GM12878 (cell line): ENCODE data around the gene RGS19. TPM values are rescaled to one million over a fixed set of nuclear protein-coding genes. Genes with fewer than 3 reads are reported as not detected.

ENCODE experiments used
- ATAC-seq: fragments of 200-7000 bp; cut with Tn5 transposase; 3 replicates; pipeline ENCODE4 v1.9.1; 2020; ENCODE audit warnings: mild to moderate bottlenecking, moderate library complexity
- BruUV-seq: library from RNA; stranded (reverse); fragments of 400-500 nt; replicated peaks from 2 replicates; lab custom pipeline; 2021; lab: Mats Ljungman, UMichigan
- CTCF ChIA-PET: fragments of 300-600 bp; sonication (Branson Sonifier 250); formaldehyde crosslinking; extraction: SDS; loops from one replicate; lab custom pipeline; 2021; ENCODE audit warnings: inconsistent platforms; lab: Yijun Ruan, JAX
- POLR2A ChIA-PET: fragments of 350-600 bp; formaldehyde crosslinking; extraction: SDS; loops from one replicate; lab custom pipeline; 2021; ENCODE audit warnings: inconsistent platforms; lab: Charles Lee
- RAD21 ChIA-PET: fragments of 300-600 bp; sonication (Branson Sonifier 250); formaldehyde crosslinking; loops from one replicate; lab custom pipeline; 2023; ENCODE audit warnings: antibody characterized with exemption; ENCODE audit not compliant: unreplicated experiment; lab: Charles Lee
- SMC1A ChIA-PET: fragments of 300-600 bp; sonication (Branson Sonifier 250); formaldehyde crosslinking; loops from one replicate; lab custom pipeline; 2023; ENCODE audit not compliant: unreplicated experiment, uncharacterized antibody; lab: Charles Lee
- DNase-seq: peaks from one replicate; pipeline ENCODE4 v3.0.0-alpha.2; 2011; ENCODE audit warnings: low read depth, low spot score
- FAIRE-seq: peaks from 3 replicates; lab custom pipeline; 2011; peaks lifted over from hg19 to GRCh38; lab: Jason Lieb, UNC
- H2AFZ ChIP-seq: 2 replicates; pipeline ENCODE4 v1.6.0; 2011; ENCODE audit warnings: low read depth, low read length, control low read depth; ENCODE audit not compliant: control insufficient read depth
- H3K27ac ChIP-seq: 2 replicates; pipeline ENCODE4 v1.5.1; 2011; ENCODE audit warnings: control low read depth; ENCODE audit not compliant: control insufficient read depth, insufficient read depth
- H3K27me3 ChIP-seq, 2 experiments: replicated peaks in 1 of 2; 2 replicates each; pipeline versions ENCODE4 v1.6.0 to v1.6.1; 2011; ENCODE audit warnings: low read length in 1 of 2; ENCODE audit not compliant: control insufficient read depth in 2 of 2, insufficient read depth in 2 of 2
- H3K36me3 ChIP-seq, 2 experiments: 2 replicates each; pipeline ENCODE4 v1.5.1; 2011; ENCODE audit warnings: low read length in 1 of 2; ENCODE audit not compliant: control insufficient read depth in 2 of 2, insufficient read depth in 2 of 2
- H3K4me1 ChIP-seq: 2 replicates; pipeline ENCODE4 v1.6.1; 2011; ENCODE audit warnings: mild to moderate bottlenecking, low read length, moderate library complexity, mixed read lengths; ENCODE audit not compliant: control insufficient read depth, insufficient read depth
- H3K4me2 ChIP-seq: 2 replicates; pipeline ENCODE4 v1.6.0; 2011; ENCODE audit warnings: control low read depth; ENCODE audit not compliant: control insufficient read depth, insufficient read depth
- H3K4me3 ChIP-seq: fragments of 200-600 bp; sonication (generic); 2 replicates; pipeline ENCODE4 v1.5.1; 2016
- H3K79me2 ChIP-seq: 2 replicates; pipeline ENCODE4 v1.6.0; 2011; ENCODE audit warnings: low read length; ENCODE audit not compliant: control insufficient read depth, insufficient read depth
- H3K9ac ChIP-seq: 2 replicates; pipeline ENCODE4 v1.8.0; 2011; ENCODE audit warnings: low read length, control low read depth, mixed read lengths; ENCODE audit not compliant: control insufficient read depth, insufficient read depth
- H3K9me3 ChIP-seq: replicated peaks from 3 replicates; pipeline ENCODE4 v1.5.1; 2011; ENCODE audit warnings: mild to moderate bottlenecking, low read length; ENCODE audit not compliant: control insufficient read depth, insufficient read depth
- H4K20me1 ChIP-seq: 2 replicates; pipeline ENCODE4 v1.6.0; 2011; ENCODE audit not compliant: control insufficient read depth, insufficient read depth
- BMI1 ChIP-seq: fragments of 450-650 bp; IDR thresholded peaks from 2 replicates; pipeline ENCODE4 v1.6.1; 2016; ENCODE audit warnings: mild to moderate bottlenecking, moderate library complexity, borderline replicate concordance
- FOXM1 ChIP-seq: IDR thresholded peaks from 2 replicates; pipeline ENCODE4 v1.6.1; 2012; ENCODE audit warnings: low read depth, mild to moderate bottlenecking, inconsistent platforms, low read length, moderate library complexity
- KDM1A ChIP-seq: fragments of 200-600 bp; sonication (generic); IDR thresholded peaks from 2 replicates; pipeline ENCODE4 v1.6.1; 2016; ENCODE audit warnings: borderline replicate concordance
- NFYA ChIP-seq: IDR thresholded peaks from 2 replicates; pipeline ENCODE4 v1.6.1; 2011; ENCODE audit warnings: low read depth, mild to moderate bottlenecking, low read length, improper control_type of control experiment, borderline replicate concordance
- NRF1 ChIP-seq: conservative IDR thresholded peaks from 2 replicates; pipeline ENCODE4 v1.6.1; 2011; ENCODE audit warnings: mild to moderate bottlenecking, low read depth, low read length, improper control_type of control experiment
- PAX5 ChIP-seq: IDR thresholded peaks from 2 replicates; pipeline ENCODE4 v1.6.1; 2011; ENCODE audit warnings: low read depth, low read length, borderline replicate concordance
- POLR2AphosphoS5 ChIP-seq: IDR thresholded peaks from 2 replicates; pipeline ENCODE4 v1.6.1; 2011; ENCODE audit warnings: mild to moderate bottlenecking, low read length, inconsistent platforms
- RAD21 ChIP-seq: IDR thresholded peaks from 2 replicates; pipeline ENCODE4 v1.6.1; 2011; ENCODE audit warnings: mild to moderate bottlenecking, low read depth, low read length, moderate library complexity; ENCODE audit not compliant: insufficient read depth
- SUZ12 ChIP-seq: fragments of 200-600 bp; sonication (generic); IDR thresholded peaks from one replicate; pipeline ENCODE4 v1.6.1; 2018; ENCODE audit warnings: antibody characterized with exemption, mild to moderate bottlenecking; ENCODE audit not compliant: unreplicated experiment
- TAF1 ChIP-seq: IDR thresholded peaks from 2 replicates; pipeline ENCODE4 v1.6.1; 2011; ENCODE audit warnings: mild to moderate bottlenecking, low read depth, low read length, borderline replicate concordance
- ZSCAN29 ChIP-seq: fragments of 450-650 bp; IDR thresholded peaks from 2 replicates; pipeline ENCODE4 v1.6.1; 2017; ENCODE audit warnings: mild to moderate bottlenecking, moderate library complexity
- WGBS: methylation state at CpG from one replicate; pipeline ENCODE4 v1.1.6; 2016; ENCODE audit warnings: low lambda C conversion rate; ENCODE audit not compliant: insufficient replicate concordance, insufficient coverage; ENCODE audit errors: missing lambda C conversion rate; 5-methylcytosine and 5-hydroxymethylcytosine counted together
- in situ Hi-C: fragments of 300-500 bp; cut with MboI; formaldehyde crosslinking; loops from 9 replicates; pipeline ENCODE4 v1.14.3; 2018; ENCODE audit warnings: mixed read lengths
- intact Hi-C: fragments of 100-400 bp; cut with micrococcal nuclease; formaldehyde crosslinking; loops from one replicate; pipeline ENCODE4 v1.14.2; 2022; ENCODE audit not compliant: unreplicated experiment
- polyA plus RNA-seq, 11 experiments: library from polyadenylated mRNA; depleted of rRNA in 4 of 11; unstranded in 6 of 11; stranded (reverse) in 5 of 11; fragments of >200 nt; fragmentation: Nextera tagmentation in 4 of 11; fragmentation: Illumina TruSeq in 1 of 11; extraction: Ambion mirVana in 4 of 11; extraction: Trizol in 1 of 11; gene quantifications; 1 replicate in 1 of 11; 2 replicates in 10 of 11; pipeline versions ENCODE4 v1.2.1 to v1.2.3, GENCODE V29; 2011 to 2016; ENCODE audit warnings: inconsistent platforms in 2 of 11, missing spikeins in 2 of 11, low read depth in 1 of 11
- total RNA-seq, 4 experiments: library from RNA; depleted of rRNA in 3 of 4; stranded (reverse); fragments of >200 nt in 3 of 4; fragmentation: Illumina TruSeq in 1 of 4; extraction: Trizol in 1 of 4; gene quantifications; 2 replicates each; pipeline versions ENCODE4 v1.2.1 to v1.2.3, GENCODE V29; 2013 to 2021
- TF ChIP-seq, protein P1 (sequence below): fragments of 450-650 bp; formaldehyde crosslinking; IDR thresholded peaks from 2 replicates; pipeline ENCODE4 v1.5.0; 2022; ENCODE audit warnings: mild to moderate bottlenecking, missing genetic modification characterization
- TF ChIP-seq, protein P2 (sequence below), 3 experiments: IDR thresholded peaks in 2 of 3; conservative IDR thresholded peaks in 1 of 3; 2 replicates each; pipeline ENCODE4 v1.5.1; 2011; ENCODE audit warnings: low read depth in 3 of 3, low read length in 3 of 3, mild to moderate bottlenecking in 3 of 3, control low read depth in 2 of 3, moderate library complexity in 2 of 3, inconsistent platforms in 1 of 3, mixed read lengths in 1 of 3; ENCODE audit not compliant: control insufficient read depth in 2 of 3, insufficient read depth in 1 of 3; ENCODE audit errors: extremely low read depth in 1 of 3

The RGS19 gene
- total and polyA plus RNA-seq, 10 of the 15 experiments (the other 5 are each of a cell fraction or from before 2014, with no cell fraction given) = 0.82 to 62.4 (median 39.8) TPM

DNA sequence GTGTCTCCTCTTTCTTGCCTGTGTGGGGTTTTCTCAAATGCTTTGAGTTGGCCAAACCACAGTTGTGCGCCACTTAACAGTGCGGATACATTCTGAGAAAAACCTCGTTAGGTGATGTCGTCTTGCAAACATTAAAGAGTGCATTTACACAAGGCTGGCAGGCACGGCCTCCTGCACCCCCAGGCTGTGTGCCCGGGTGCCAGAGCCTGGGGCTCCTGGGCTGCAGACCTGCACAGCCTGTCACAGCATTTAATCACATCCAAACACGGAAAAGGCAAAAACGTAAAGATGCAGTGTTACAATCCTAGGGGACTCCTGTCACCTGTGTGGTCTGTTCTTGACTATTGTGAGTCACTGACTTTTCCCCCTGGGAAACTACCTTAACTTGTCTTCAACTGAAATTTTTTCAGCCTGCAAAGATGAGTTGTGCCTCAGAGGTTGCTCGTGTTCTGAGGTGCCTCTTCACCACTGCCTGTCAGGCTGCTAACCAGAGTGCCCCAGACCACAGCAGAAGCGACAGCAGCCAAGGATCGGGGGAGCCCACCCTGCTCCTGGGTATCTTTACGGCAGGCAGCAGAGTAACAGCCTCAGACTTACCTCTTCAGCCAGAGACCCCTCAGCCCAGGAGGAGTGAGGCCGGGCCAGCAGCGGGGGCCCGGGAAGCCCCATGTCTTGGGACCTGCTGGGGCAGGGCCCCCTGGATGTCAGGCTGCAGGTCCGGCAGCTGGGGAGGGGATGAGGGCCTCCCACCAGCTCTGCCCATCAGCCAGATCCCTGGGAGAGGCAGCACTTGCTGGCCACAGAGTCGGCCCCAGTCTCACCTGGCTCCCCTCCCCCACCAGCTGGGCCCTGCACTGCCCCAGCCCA lies 44.0 kb downstream of the RGS19 start:
- SMC1A ChIA-PET = interaction anchor here (0.6 to 6.1 kb wide), 5 partner anchors 22 to 54 kb away, joined by 3 to 52 read pairs (median 3); partner anchors contain the start of genes PRPF6 and SAMD10
- DNase-seq = peak; percentile 59
- Histone ChIP-seq H4K20me1 (no peaks in the 10 kb centered on the region), H3K9ac (peak overlapping the region; percentile 64), H2AFZ (no peak overlapping the region), H3K27me3 (no peaks in the 10 kb centered on the region), H3K4me1 (peaks cover 45% of the 10 kb centered on the region), H3K4me3 (no peak overlapping the region), H3K27ac (peak overlapping the region; percentile 77), H3K9me3 (no peaks in the 10 kb centered on the region), H3K79me2 (peaks cover 4% of the 10 kb centered on the region), H3K36me3 (peaks cover 13 to 20% of the 10 kb centered on the region in 2 experiments; a peak in 3 of 4 replicates), H3K4me2 (peak overlapping the region; percentile 35)
- in situ Hi-C loops = no loop called here
- peak; percentile 71 for FAIRE-seq
- TSS peak; percentile 47 for BruUV-seq
- POLR2A ChIA-PET = interaction anchor here (0.6 to 7.2 kb wide), 5 partner anchors 10 to 54 kb away, joined by 3 to 63 read pairs (median 4); partner anchors contain the start of genes PRPF6 and SAMD10
- intact Hi-C loops = no loop called here
- WGBS = 13% methylated on average over 17 of the region's 17 CpGs
- RAD21 ChIA-PET = interaction anchor here (7.1 kb wide), 1 partner anchor 54 kb away, joined by 92 read pairs; the partner anchor contains the start of genes PRPF6 and SAMD10
- CTCF ChIA-PET = interaction anchor here (0.8 to 7.2 kb wide), 4 partner anchors 21 to 87 kb away, joined by 3 to 67 read pairs (median 4); partner anchors contain the start of genes PRPF6 and SAMD10
- ATAC-seq = peak; percentile 28
- TF ChIP-seq NRF1 (no peak), NFYA (no peak), ZSCAN29 (no peak), KDM1A (no peak), RAD21 (no peak), POLR2AphosphoS5 (0 out of 2 replicates have a peak, but pooled peaks have one; percentile 34), FOXM1 (no peak), TAF1 (peak; percentile 55; the same call in 1 of the 2 replicates), BMI1 (no peak; the same call in 1 of the 2 replicates), PAX5 (no peak; the same call in 1 of the 2 replicates), SUZ12 (no peak)
- TF ChIP-seq, protein P1, sequence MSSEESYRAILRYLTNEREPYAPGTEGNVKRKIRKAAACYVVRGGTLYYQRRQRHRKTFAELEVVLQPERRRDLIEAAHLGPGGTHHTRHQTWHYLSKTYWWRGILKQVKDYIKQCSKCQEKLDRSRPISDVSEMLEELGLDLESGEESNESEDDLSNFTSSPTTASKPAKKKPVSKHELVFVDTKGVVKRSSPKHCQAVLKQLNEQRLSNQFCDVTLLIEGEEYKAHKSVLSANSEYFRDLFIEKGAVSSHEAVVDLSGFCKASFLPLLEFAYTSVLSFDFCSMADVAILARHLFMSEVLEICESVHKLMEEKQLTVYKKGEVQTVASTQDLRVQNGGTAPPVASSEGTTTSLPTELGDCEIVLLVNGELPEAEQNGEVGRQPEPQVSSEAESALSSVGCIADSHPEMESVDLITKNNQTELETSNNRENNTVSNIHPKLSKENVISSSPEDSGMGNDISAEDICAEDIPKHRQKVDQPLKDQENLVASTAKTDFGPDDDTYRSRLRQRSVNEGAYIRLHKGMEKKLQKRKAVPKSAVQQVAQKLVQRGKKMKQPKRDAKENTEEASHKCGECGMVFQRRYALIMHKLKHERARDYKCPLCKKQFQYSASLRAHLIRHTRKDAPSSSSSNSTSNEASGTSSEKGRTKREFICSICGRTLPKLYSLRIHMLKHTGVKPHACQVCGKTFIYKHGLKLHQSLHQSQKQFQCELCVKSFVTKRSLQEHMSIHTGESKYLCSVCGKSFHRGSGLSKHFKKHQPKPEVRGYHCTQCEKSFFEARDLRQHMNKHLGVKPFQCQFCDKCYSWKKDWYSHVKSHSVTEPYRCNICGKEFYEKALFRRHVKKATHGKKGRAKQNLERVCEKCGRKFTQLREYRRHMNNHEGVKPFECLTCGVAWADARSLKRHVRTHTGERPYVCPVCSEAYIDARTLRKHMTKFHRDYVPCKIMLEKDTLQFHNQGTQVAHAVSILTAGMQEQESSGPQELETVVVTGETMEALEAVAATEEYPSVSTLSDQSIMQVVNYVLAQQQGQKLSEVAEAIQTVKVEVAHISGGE (CRISPR knock-in tag) = no peak
- TF ChIP-seq, protein P2, sequence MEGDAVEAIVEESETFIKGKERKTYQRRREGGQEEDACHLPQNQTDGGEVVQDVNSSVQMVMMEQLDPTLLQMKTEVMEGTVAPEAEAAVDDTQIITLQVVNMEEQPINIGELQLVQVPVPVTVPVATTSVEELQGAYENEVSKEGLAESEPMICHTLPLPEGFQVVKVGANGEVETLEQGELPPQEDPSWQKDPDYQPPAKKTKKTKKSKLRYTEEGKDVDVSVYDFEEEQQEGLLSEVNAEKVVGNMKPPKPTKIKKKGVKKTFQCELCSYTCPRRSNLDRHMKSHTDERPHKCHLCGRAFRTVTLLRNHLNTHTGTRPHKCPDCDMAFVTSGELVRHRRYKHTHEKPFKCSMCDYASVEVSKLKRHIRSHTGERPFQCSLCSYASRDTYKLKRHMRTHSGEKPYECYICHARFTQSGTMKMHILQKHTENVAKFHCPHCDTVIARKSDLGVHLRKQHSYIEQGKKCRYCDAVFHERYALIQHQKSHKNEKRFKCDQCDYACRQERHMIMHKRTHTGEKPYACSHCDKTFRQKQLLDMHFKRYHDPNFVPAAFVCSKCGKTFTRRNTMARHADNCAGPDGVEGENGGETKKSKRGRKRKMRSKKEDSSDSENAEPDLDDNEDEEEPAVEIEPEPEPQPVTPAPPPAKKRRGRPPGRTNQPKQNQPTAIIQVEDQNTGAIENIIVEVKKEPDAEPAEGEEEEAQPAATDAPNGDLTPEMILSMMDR (IDR thresholded peaks at IDR 0.05 in 2 of 3, conservative IDR thresholded peaks at IDR 0.05 in 1 of 3; ENCODE audit: control insufficient read depth in 2 of 3, extremely low read depth in 1 of 3, insufficient read depth in 1 of 3, low read depth in 3 of 3, low read length in 3 of 3) = no peak
